ENCODE data around the gene CNPY4. TPM values are rescaled to one million over a fixed set of nuclear protein-coding genes. Genes with fewer than 3 reads are reported as not detected.

CNPY4 gene
- total RNA-seq, 2 donors from 2014 or later, result 0.99 to 2.3 TPM

GRCh38 chr7:100154651-100155491 lies 35.4 kb downstream of the CNPY4 start:
- intact Hi-C loops (cut with DNase I), result no loop called here
- no peak for TF ChIP-seq CTCF (IDR thresholded peaks at IDR 0.05)
- no peak for TF ChIP-seq POLR2A (IDR thresholded peaks at IDR 0.05)
- Histone ChIP-seq H3K27me3 (no peaks in the 10 kb centered on the region), H3K4me1 (peaks cover 26% of the 10 kb centered on the region), H3K36me3 (replicated peaks in 1 of 2; ENCODE audit: insufficient read depth in 1 of 2, low read depth in 2 of 2) (peaks cover 0 to 2% of the 10 kb centered on the region in 2 donors), H3K27ac (no peak overlapping the region), H3K9me3 (no peaks in the 10 kb centered on the region), H3K4me3 (no peak overlapping the region)
- WGBS, 2 donors, result 76 to 81% methylated on average over 20 to 30 of the region's 30 CpGs
- ATAC-seq (no peak), DNase-seq (no peak)

GRCh38 chr7:100155553-100156317 lies 36.3 kb downstream of the CNPY4 start:
- Histone ChIP-seq H3K36me3 (replicated peaks in 1 of 2; ENCODE audit: insufficient read depth in 1 of 2, low read depth in 2 of 2) (peaks cover 0 to 2% of the 10 kb centered on the region in 2 donors), H3K4me1 (peaks cover 22% of the 10 kb centered on the region), H3K9me3 (no peaks in the 10 kb centered on the region), H3K27me3 (no peaks in the 10 kb centered on the region), H3K27ac (no peak overlapping the region), H3K4me3 (no peak overlapping the region)
- DNase-seq (no peak), ATAC-seq (no peak)
- intact Hi-C loops (cut with DNase I), result no loop called here
- WGBS, 2 donors, result 77% methylated on average over 18 to 20 of the region's 20 CpGs
- TF ChIP-seq CTCF (IDR thresholded peaks at IDR 0.05) (no peak), POLR2A (IDR thresholded peaks at IDR 0.05) (no peak)

GRCh38 chr7:100156331-100157068 lies 37.1 kb downstream of the CNPY4 start:
- no peaks in the 10 kb centered on the region for H3K27me3 ChIP-seq
- no peak for ATAC-seq
- no peak for DNase-seq
- H3K4me1 ChIP-seq, result peaks cover 22% of the 10 kb centered on the region
- WGBS, 2 donors, result 80 to 90% methylated on average over 15 to 16 of the region's 16 CpGs
- TF ChIP-seq CTCF (IDR thresholded peaks at IDR 0.05) (no peak), POLR2A (IDR thresholded peaks at IDR 0.05) (no peak)
- H3K27ac ChIP-seq, result peak overlapping the region in 1 of 4 donors; percentile 68
- H3K9me3 ChIP-seq, result no peaks in the 10 kb centered on the region
- intact Hi-C loops (cut with DNase I), result no loop called here
- no peak overlapping the region for H3K4me3 ChIP-seq
- peaks cover 0 to 2% of the 10 kb centered on the region in 2 donors for H3K36me3 ChIP-seq (replicated peaks in 1 of 2; ENCODE audit: insufficient read depth in 1 of 2, low read depth in 2 of 2)

GRCh38 chr7:100157069-100157333 lies 37.6 kb downstream of the CNPY4 start:
- TF ChIP-seq CTCF (IDR thresholded peaks at IDR 0.05) (no peak), POLR2A (IDR thresholded peaks at IDR 0.05) (no peak)
- no peaks in the 10 kb centered on the region for H3K27me3 ChIP-seq
- DNase-seq (no peak), ATAC-seq (no peak)
- H3K27ac ChIP-seq, result peak overlapping the region in 3 of 4 donors; percentile 65 to 72 (median 68)
- WGBS, 2 donors, result 72 to 82% methylated on average over 5 of the region's 5 CpGs
- intact Hi-C loops (cut with DNase I), result no loop called here
- H3K4me1 ChIP-seq, result peaks cover 22% of the 10 kb centered on the region
- H3K9me3 ChIP-seq, result no peaks in the 10 kb centered on the region
- no peak overlapping the region for H3K4me3 ChIP-seq
- peaks cover 0 to 2% of the 10 kb centered on the region in 2 donors for H3K36me3 ChIP-seq (replicated peaks in 1 of 2; ENCODE audit: insufficient read depth in 1 of 2, low read depth in 2 of 2)

Measured in body of pancreas (tissue), 4 donors.